Glomerular visceral epithelial cell (primary cell): ENCODE data around the gene HADHA.
A peak's percentile ranks its signal among the peaks of the same experiment; 100 is the strongest.

ENCODE experiments used
- DNase-seq: peaks from one replicate; pipeline ENCODE4 v3.0.0-alpha.2; 2016; ENCODE audit errors: extremely low spot score

Gene HADHA

DNA sequence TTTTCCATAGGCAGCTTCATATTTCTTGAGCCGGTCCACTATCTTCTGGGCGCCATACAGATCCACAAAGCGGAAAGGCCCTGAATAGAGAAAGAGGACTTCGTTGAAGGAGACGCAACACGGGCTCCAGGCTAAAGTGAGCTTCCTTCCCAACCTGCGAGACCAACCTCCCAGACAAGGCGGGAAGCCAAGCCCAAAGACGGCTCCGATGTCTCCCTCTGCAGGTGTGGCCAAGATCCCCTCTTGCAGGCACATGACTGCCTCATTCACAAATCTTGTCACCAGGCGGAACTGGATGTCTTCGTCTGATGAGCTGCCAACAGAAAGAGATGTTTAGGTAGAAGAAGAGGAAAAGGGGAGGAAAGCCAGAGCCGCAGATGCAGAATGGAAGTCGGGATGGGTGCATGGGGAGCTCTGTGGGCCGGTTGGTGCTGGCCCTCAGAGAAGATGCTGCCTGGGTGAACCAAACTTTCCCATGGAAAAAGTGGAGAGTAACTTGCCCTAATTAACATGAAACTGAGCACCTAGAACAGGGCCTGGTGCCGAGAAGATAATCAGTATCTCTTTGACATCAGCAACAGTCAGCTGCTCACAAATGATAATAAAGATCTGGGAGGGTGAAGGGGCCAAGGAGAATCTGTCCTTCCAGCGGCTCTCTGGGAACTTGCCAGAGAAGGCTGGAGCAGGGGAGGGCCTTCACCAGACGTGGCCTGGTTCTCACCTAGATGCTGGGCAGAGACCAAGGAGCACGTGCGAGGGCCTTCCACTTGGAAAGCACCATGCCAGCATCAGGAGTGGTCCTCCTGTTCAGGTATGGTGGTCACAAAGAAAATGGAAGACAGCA is 52.9 kb downstream of the HADHA start:
- no peak for DNase-seq

DNA sequence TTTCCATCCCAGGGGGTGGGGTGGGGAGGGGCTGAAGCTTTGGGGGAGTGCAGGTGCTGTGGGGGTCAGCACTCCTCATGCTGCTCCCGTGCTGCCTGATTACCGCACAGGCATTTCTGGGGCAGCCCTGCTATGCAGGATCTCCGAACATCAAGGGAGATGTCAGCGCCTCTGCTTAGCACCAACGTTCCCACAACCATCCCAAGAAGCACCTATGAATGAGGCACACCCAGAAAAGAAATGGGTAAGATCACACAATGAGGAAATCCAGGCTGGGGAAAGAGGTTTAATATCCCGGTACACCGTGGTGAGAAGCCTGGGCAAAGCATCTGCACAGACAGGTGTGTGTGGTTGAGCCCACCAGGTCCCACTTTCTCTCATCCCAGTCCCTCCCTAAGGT is 54.1 kb downstream of the HADHA start:
- DNase-seq, result no peak

DNA sequence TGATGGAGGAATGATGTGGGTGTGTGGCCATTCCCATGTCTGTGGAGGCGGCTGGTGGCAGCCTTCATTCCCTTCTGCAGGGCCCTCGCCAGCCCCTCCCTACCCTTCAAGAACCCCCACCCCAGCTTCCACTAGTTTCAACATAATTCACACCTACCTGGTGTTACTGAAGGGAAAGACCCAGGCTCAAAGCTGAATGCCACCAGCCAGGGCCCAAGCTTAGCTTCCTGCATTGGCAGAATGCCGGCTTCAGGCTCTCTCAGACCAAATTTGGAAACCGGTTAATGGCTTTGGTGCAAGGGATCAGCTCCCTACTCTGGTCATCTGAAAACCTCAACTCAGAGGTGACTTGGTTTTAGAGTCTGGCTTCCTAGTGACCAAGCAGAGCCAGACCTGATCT is 54.7 kb downstream of the HADHA start:
- no peak for DNase-seq

DNA sequence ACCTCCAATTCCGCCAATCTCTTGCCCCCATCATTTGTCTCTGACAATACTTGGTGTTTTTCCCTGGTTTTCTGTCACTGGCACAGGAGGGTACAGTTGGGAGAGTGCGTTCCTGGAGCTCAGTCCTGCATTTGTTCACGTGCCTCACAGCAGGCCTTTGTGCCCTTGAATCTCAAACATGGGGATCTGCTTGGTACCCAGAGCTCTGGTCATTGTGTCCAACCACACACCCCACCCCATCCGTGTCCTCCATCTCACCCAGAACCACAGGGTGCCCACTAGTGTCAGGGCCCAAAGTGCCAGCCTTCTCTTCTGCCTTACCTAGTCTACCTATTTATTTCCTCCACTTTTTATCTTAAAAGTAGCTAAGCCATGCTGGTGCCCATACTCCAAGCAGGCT is 55.3 kb downstream of the HADHA start:
- no peak for DNase-seq

DNA sequence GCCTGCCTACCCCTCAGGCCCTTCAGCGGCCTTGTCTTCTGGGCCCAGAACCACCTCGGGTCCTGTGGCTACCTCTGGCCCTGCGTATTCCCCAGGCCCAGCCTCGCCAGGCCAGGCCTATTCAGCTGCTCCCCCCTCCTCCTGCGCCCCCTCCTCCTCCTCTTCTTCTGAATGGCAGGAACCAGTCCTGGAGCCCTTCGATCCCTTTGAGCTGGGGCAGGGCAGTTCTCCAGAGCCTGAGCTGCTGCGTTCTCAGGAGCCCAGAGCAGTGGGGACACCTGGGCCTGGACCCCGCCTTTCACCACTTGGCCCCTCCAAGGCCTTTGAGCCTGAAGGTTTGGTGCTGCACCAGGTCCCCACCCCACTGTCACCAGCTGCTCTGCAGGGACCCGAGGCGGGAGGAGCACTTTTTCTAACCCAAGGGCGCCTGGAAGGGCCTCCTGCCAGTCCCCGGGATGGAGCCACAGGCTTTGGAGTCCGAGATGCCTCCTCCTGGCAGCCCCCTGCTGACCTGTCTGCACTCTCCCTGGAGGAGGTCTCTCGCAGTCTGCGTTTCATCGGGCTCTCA is 56.8 kb downstream of the HADHA start:
- DNase-seq, result no peak

DNA sequence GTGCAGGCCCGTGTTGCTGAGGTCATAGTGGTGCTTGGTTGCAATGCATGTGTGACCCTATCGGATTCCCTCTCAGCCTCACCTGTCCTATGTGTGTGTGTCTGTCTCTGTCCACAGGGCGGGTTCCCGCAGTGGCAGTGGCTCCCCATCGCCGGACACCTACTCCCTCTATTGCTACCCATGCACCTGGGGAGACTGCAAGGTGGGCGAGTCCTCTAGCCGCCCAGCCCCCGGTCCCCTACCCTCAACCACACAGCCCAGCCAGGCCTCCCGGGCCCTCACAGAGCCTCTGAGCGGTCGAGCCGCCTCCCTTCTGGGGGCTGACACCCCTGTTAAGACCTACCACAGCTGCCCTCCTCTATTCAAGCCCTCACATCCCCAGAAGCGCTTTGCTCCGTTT is 57.3 kb downstream of the HADHA start:
- no peak for DNase-seq

DNA sequence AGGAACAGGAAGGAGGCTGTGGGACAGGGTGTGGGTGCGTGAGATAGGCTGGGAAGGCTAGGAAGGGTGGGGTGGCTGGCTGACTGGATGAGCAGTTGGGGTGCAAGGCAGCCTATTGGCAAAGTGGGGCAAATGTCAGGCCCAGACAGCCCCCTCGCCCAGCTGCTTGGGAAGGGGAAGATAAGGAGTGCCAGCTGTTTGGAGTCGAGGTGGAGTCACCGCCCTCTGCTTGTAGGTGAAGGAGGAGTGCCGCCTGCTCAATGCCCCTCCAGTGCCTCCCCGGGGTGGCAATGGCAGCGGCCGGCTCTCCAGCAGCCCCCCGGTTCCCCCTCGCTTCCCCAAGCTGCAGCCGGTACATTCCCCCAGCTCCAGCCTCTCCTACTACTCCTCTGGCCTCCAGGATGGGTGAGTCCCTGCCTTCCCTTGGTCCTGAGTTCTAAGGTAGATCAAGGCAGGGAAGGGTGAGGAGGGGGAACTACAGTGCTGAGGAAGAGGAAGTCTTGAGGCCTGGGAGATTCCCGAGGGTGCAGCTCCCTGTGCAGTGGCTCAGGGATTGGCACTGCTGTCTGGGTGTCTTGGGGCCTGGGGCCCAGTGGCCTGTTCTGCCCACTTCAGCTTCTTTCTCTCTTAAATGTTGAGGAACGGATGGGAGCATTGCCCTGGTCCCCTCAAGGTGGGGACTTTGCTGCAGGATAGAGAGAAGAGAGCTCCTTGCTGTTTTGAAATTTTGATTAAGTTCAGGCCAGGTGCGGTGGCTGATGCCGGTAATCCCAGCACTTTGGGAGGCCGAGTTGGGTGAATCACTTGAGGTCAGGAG is 58.3 kb downstream of the HADHA start:
- DNase-seq, result no peak

DNA sequence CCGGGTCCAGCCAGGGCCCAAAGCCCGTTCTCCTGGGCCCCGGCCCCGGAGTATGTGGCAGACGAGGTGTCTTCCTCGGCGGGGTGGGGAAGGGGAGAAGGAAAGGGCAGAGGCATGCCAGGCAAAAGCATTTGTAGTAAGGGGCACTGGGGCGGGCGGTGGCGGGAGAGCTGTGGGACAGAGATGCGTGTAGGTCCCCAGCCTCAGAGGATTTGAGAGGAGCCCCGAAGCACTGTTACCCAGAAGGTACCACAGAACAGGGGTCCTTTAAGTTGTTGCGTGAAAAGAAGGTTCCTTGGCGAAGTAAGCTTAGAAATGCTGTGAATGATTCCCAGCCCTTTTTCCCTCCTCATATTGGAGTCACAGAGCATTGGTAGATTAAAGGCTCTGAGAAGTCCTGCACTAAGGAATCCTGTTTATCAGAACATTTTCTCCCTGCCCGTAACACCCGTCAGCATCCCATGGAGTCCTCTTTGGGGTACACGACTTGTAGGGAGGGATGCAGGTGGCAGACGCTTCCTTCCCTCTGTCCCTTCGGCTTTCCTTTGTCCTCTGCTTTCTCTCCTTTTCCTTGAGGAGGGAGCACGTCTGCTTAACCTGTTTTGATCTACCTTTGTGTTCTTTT is 59.0 kb downstream of the HADHA start:
- DNase-seq, result no peak

DNA sequence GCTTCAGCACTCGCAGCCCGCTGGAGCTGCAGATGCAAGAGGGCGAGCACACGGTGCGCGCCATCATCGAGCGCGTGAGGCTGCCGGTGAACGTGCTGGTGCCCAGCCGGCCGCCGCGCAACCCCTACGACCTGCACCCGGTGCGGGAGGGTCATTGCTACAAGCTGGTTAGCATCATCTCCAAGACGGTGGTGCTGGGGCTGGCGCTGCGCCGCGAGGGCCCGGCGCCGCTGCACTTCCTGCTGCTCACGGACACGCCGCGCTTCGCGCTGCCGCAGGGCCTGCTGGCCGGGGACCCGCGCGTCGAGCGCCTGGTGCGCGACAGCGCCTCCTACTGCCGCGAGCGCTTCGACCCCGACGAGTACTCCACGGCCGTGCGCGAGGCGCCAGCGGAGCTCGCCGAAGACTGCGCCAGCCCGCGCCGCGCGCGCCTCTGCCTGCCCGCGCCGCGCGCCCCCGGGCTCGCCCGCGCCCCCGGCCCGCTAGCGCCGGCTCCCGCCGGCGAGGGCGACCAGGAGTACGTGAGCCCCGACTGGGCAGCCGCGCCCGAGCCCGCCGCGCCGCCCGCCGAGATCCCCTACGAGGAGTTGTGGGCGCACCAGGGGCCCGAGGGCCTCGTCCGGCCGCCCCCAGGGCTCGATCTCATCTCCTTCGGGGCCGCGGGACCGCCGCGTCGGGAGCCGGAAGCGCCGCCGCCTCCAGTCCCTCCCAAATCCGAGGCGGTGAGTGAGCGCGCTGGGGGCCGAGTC is 59.7 kb downstream of the HADHA start:
- peak; percentile 80 for DNase-seq

DNA sequence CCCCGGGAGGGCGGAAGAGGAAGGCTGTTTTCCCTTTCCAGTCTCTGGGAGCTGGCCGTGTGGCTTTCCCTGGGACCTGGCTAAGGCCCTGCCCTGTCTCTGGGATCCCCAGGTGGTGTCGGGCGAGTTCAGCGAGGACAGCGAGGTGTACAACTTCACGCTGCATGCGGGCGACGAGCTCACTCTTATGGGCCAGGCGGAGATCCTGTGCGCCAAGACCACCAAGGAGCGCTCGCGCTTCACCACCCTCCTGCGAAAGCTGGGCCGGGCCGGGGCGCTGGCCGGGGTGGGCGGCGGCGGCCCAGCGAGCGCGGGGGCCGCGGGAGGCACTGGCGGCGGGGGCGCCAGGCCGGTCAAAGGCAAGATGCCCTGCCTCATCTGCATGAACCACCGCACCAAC is 60.3 kb downstream of the HADHA start:
- DNase-seq, result no peak

DNA sequence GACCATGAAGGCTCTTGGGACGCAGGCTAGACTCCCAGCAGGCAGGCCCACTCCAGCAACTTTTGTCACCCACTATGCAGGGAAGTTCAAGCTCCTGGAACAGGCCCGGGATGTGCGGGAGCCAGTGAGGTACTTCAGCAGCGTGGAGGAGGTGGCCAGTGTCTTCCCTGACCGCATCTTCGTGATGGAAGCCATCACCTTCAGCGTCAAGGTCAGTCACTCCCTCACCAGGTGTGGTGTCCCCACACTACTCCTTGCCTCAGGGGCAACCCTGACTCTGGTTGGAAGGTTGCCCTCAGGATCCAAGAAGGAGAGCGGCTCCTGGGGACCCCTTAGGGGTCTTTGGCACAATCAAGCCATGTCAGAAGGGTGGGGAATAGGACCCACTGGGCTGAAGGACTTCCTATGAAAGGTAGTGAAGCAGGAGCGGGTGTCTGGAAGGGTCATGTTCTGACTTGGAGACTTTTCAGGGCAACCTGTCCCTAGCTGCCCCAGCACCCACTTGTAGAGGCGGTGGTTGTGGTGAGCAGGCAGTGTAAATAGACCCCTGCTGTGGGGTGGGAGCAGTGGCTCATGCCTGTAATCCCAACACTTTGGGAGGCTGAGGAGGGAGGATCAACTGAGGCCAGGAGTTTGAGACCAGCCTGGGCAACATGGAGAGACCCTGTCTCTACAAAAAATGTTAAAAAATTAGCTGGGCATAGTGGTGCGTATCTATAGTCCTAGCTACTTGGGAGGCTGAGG is 61.4 kb downstream of the HADHA start:
- DNase-seq, result no peak

DNA sequence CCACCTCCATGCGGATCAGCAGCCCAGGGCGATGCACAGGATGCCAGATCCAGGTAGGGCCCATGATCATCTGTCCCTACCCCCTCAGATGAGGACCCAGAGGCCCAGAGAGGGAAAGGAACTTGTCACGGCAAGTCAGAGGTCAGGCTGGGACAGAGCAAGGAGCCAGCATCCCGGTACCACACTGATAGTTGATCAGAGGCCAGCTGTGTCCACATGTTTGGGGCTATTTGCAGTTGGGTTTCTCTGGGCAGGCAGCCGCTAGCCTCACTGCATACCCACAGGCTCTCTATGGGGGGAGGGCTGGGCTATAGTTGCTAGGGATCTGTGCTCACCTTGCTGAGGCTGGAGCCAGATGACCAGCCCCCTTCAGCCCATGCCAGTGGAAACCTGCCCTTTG is 62.0 kb downstream of the HADHA start:
- DNase-seq, result no peak

DNA sequence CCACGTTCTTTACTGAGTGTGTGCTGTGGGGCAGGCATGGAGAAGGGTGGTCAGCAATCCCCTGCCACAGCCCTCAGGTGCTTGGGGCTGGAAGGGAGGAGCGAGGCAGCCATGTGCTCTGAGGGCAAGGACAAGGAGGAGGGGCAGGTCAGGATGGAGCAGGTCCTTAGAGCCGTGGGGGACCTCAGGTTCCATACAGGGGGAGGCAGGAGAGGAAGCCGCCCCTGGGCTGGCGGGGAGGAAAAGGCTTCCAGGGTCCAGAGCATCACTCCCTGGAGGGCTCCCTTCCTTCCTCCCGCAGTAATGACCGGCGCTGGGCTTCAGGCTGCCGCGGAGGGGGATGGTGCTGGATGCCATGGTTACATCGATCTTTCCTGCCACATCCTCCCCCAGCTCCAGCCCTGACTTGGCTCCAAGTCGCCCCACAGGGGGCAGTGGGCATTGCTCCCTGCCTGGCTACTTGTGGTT is 65.0 kb downstream of the HADHA start:
- DNase-seq, result no peak

DNA sequence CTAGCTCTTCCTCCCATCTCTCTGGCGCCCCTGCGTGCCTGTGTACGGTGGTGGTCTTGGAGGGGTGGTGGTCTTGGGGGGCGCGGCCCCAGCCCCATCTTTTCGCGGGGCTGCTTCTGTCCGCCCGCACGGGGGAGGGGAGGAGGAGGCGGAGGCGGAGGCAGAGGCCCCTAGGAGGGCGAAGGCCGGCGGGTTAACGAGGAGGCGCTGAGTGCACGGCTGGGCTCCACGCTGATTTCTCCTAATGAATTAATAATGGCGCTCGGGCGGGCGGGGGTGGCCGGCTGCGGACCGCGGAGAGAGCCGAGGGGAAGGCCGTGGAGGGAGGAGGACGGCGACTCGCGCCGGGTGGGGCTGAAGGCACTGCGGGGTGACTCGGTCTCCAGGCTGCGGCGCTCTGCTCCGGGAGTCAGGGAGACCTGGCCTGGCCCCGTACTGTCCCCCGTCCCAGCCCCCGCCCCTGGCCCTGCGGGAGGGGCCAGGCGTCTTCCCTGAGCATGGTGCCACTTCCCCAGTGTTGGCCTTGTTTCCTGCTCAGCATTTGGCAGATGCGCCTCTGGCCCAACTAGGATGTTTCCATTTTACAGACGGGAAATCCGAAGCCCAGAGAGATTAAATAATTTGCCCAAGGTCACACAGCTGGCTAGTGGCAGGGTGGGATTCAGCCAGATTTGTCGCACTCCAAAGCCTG is 65.5 kb downstream of the HADHA start:
- DNase-seq, result no peak

DNA sequence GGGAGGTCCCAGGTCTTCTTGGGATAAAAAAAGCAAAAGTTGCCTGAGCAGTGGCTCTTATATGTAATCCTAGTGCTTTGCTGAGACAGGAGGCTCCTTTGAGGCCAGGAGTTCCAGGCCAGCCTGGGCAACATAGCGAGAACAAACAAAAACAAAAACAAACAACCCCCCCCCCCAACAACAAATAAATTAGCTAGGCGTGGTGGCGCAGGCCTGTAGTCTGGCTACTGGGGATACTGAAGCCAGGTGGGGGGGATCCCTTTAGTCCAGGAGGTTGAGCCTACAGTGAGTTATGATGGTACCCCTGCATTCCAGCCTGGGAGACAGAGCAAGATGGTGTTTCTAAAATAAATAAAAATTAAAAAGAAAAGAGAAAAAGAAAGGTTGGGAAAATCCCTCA is 66.2 kb downstream of the HADHA start:
- DNase-seq, result no peak

DNA sequence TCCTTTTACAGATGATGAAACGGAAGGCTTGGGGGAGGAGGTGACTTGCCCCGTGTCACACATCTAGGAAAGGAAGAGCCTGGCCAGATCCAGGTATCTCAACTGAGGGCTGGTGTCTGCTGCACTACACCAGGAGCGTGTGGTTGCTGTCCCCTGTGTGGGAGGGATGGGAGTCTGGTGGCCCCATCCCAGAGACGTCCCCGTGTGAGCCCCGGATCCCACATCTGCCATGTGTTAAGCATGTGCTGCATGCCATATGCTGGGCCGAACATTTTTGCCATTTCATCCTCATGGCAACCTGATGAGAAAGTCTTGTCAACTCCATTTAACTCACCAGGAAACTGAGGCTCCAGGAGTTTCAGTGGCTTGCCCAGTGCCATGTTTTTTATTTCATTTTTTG is 67.3 kb downstream of the HADHA start:
- no peak for DNase-seq

DNA sequence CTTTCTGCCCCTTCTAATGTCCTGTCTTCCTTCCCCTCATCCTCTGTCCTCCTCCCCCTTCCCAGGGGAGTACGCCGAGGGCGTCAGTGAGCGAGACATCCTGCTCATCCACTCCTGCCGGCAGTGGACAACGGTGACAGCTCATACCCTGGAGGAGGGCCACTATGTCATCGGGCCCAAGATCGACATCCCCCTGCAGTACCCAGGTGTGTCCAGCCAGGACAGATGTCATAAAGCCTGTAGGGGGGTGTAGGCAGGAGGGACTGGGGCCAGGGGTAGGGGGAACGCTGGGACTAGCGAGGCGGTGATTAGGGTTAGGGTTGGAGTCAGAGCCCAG is 68.2 kb downstream of the HADHA start:
- DNase-seq, result no peak

DNA sequence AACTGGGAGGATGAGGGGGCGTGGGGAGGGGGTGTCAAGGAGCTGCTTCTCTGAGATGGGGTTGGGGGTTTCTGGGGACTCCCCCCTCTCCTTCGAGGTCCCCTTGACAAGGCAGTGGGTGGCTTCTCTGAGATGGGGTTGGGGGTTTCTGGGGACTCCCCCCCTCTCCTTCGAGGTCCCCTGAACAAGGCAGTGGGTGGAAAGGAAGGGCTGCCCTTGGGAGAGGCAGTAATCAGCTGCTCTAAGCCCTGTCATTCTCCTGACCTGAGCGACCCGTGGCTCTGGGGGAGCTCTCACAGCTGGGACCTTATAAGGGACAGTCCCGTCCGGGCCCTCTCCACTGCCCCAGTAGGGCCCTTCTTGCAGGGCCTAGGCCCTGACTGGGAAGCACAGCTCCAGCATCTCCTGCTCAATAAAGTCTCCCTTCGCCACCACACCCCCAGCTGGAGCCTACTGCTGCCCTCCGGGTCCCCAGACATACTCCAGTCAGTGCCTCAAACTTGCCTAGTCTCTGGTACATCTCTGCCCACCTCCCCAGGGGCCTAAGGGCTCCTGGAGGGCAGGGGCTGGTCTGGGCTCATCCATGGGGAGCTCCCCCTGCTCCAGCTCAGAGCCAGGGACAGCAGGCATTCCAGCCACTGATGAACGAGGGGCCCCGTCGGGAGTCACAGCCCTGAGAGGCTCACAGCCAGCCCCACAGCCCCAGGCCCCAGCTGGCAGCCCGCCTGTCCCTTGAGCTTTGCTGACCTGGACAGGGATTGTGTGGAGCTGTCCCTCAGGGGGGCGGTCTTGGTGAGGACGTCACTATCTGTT is 68.8 kb downstream of the HADHA start:
- no peak for DNase-seq

DNA sequence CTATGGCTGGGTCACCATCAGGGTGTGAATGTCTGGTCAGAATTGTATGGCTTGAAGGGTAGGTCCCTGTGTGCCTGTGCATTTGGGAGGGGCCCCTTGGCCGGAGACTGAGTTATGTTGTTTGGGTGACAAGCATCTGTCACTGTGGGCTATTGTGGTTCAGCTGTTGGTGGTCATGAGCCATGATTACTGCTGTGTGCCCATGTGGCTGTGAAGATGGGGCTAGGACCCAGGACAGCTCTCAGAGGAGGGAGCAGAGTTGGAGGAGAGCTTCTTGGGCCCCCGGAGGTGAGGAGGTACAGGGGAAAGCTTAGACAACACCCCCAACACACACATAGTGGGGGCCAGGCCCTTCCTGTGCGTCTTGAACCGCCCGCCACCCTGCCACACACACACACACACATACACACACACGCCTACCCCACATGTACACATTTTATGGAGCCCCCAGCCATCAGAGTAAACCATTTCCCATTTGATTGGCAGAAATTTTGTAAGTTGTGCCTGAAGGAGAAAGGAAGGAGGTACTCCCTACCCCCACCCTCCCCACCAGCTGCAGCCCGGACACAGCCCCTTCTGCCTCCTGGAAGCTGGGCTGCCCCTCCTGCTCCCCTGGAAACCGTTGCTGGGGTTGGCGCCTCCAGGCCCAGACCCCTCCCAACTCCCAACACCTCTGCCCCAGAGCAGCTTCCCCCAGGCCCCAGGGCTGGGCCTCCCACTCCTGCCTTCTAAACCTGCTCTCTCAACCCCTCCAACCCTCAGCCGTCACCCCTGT is 69.6 kb downstream of the HADHA start:
- DNase-seq, result no peak
